Measurements from ENCODE around the gene DNMT1.
A peak's percentile ranks its signal among the peaks of the same experiment; 100 is the strongest.

DNMT1 gene

GRCh38 chr19:10138879-10139795 is 55.6 kb downstream of the DNMT1 start:
- DNase-seq, result no peak

GRCh38 chr19:10137751-10138682 is 56.7 kb downstream of the DNMT1 start:
- DNase-seq, result no peak

- no peak for DNase-seq
These were observed 57.8 kb downstream of the DNMT1 start for GRCh38 chr19:10136936-10137335.

GRCh38 chr19:10135551-10136334 is 59.0 kb downstream of the DNMT1 start:
- DNase-seq, result no peak

GRCh38 chr19:10134040-10134439 is 60.7 kb downstream of the DNMT1 start:
- DNase-seq, result no peak

GRCh38 chr19:10133596-10133995 is 61.2 kb downstream of the DNMT1 start:
- DNase-seq, result no peak

- DNase-seq, result no peak
These were observed 61.8 kb downstream of the DNMT1 start for GRCh38 chr19:10132905-10133304.

GRCh38 chr19:10126213-10126639 is 68.5 kb downstream of the DNMT1 start:
- DNase-seq, result no peak

GRCh38 chr19:10124429-10124828 is 70.3 kb downstream of the DNMT1 start:
- DNase-seq, result no peak

GRCh38 chr19:10122045-10122444 is 72.7 kb downstream of the DNMT1 start:
- no peak for DNase-seq

GRCh38 chr19:10120538-10121189 is 74.1 kb downstream of the DNMT1 start:
- no peak for DNase-seq

GRCh38 chr19:10118960-10119359 is 75.8 kb downstream of the DNMT1 start:
- no peak for DNase-seq

- no peak for DNase-seq
These were observed 77.7 kb downstream of the DNMT1 start for GRCh38 chr19:10116866-10117616.

- DNase-seq, result no peak
These were observed 78.5 kb downstream of the DNMT1 start for GRCh38 chr19:10116085-10116865.

- no peak for DNase-seq
These were observed 79.2 kb downstream of the DNMT1 start for GRCh38 chr19:10115392-10116084.

- peak; percentile 33 for DNase-seq
These were observed 79.9 kb downstream of the DNMT1 start for GRCh38 chr19:10114651-10115391.

- no peak for DNase-seq
These were observed 80.6 kb downstream of the DNMT1 start for GRCh38 chr19:10113964-10114650.

GRCh38 chr19:10113592-10113963 is 81.2 kb downstream of the DNMT1 start:
- DNase-seq, result no peak
